Transverse colon (tissue), 4 donors: ENCODE data around the gene MPND. TPM values are rescaled to one million over a fixed set of nuclear protein-coding genes. Genes with fewer than 3 reads are reported as not detected.

Source experiments
- DNase-seq: peaks from one replicate; pipeline ENCODE4 v3.0.0-alpha.2; 2019
- H3K27ac ChIP-seq, 4 donors: fragments of 200-600 bp; sonication (generic); 2 replicates each; pipeline ENCODE4 v1.5.1; 2016 to 2018; ENCODE audit warnings: inconsistent platforms in 4 of 4
- H3K27me3 ChIP-seq: fragments of 200-600 bp; sonication (generic); 2 replicates; pipeline ENCODE4 v1.5.1; 2017; ENCODE audit warnings: inconsistent platforms
- H3K36me3 ChIP-seq, 4 donors: fragments of 200-600 bp; sonication (generic); 2 replicates each; pipeline ENCODE4 v1.5.1; 2017 to 2019; ENCODE audit warnings: inconsistent platforms in 4 of 4
- H3K4me1 ChIP-seq, 4 donors: fragments of 200-600 bp; sonication (generic); 2 replicates each; pipeline ENCODE4 v1.5.1; 2017 to 2020; ENCODE audit warnings: inconsistent platforms in 4 of 4
- H3K4me3 ChIP-seq, 4 donors: fragments of 200-600 bp; sonication (generic); 1 replicate in 1 of 4; 2 replicates in 3 of 4; pipeline versions ENCODE4 v1.5.1 to v1.6.1; 2017 to 2019; ENCODE audit warnings: inconsistent platforms in 4 of 4
- H3K9me3 ChIP-seq, 2 donors: fragments of 200-600 bp; sonication (generic); 2 replicates each; pipeline ENCODE4 v1.5.1; 2017 to 2019; ENCODE audit warnings: inconsistent platforms in 2 of 2
- CTCF ChIP-seq, 5 experiments: fragments of 200-600 bp in 3 of 5; fragments of 450-650 bp in 2 of 5; sonication (generic) in 3 of 5; IDR thresholded peaks; 1 replicate in 2 of 5; 2 replicates in 3 of 5; pipeline ENCODE4 v1.5.1; 2016 to 2017; ENCODE audit warnings: antibody characterized with exemption in 5 of 5, inconsistent platforms in 3 of 5, mild to moderate bottlenecking in 2 of 5, moderate library complexity in 1 of 5
- EP300 ChIP-seq: sonication (generic); formaldehyde crosslinking; IDR thresholded peaks from one replicate; pipeline ENCODE4 v1.6.1; 2017; ENCODE audit warnings: antibody characterized with exemption, low read depth
- POLR2A ChIP-seq: fragments of 450-650 bp; IDR thresholded peaks from one replicate; pipeline ENCODE4 v1.6.1; 2016; ENCODE audit warnings: antibody characterized with exemption, mild to moderate bottlenecking, moderate library complexity
- POLR2AphosphoS5 ChIP-seq, 3 donors: sonication (generic); formaldehyde crosslinking; IDR thresholded peaks; one replicate each; pipeline ENCODE4 v1.6.1; 2016; ENCODE audit warnings: antibody characterized with exemption in 3 of 3
- WGBS, 2 donors: methylation state at CpG; one replicate each; pipeline ENCODE4 v1.1.5; 2018; ENCODE audit warnings: low coverage in 1 of 2; 5-methylcytosine and 5-hydroxymethylcytosine counted together
- in situ Hi-C, 4 donors: fragments of 200-750 bp; cut with MboI; loops; one replicate each; pipeline versions ENCODE4 v1.15.0 to v1.15.1; 2017; ENCODE audit warnings: low sequenced_read_pairs in 3 of 4, low pct_ligation_motif_present in 1 of 4, low pct_unique_long_range_greater_than_20kb in 1 of 4
- intact Hi-C: fragments of 100-400 bp; cut with DNase I; formaldehyde crosslinking; loops from one replicate; pipeline ENCODE4 v1.15.1; 2023; ENCODE audit warnings: low total_unique reads
- total RNA-seq, 4 donors: library from RNA; depleted of rRNA; stranded (reverse); fragments of >200 nt; gene quantifications; one replicate each; pipeline ENCODE4 v1.1.0, GENCODE V29; 2016

Gene MPND
- total RNA-seq, 4 donors from 2014 or later = 16.5 to 96.5 (median 33.7) TPM

- 25 to 38% methylated on average over 7 to 12 of the region's 12 CpGs for WGBS, 2 donors
- Histone ChIP-seq H3K9me3 (no peaks in the 10 kb centered on the region), H3K4me3 (no peak overlapping the region), H3K27ac (no peak overlapping the region), H3K36me3 (no peaks in the 10 kb centered on the region), H3K4me1 (peaks cover 0 to 12% (median 0%) of the 10 kb centered on the region in 4 donors), H3K27me3 (no peaks in the 10 kb centered on the region)
- intact Hi-C loops = no loop called here
- no peak for TF ChIP-seq EP300
- TF ChIP-seq POLR2AphosphoS5 (IDR thresholded peaks at IDR 0.05) = no peak
- no peak for TF ChIP-seq POLR2A
- TF ChIP-seq CTCF (IDR thresholded peaks at IDR 0.05) = no peak
- DNase-seq = no peak
- in situ Hi-C loops = no loop called here
Measured at GRCh38 chr19:4313847-4314490, 29.4 kb upstream of the MPND start.

- intact Hi-C loops (no loop called here), in situ Hi-C loops (no loop called here)
- H3K4me3 ChIP-seq = no peak overlapping the region
- no peaks in the 10 kb centered on the region for H3K27me3 ChIP-seq
- DNase-seq = no peak
- H3K4me1 ChIP-seq = peaks cover 0 to 10% (median 0%) of the 10 kb centered on the region in 4 donors
- H3K9me3 ChIP-seq = no peaks in the 10 kb centered on the region
- TF ChIP-seq EP300 (no peak), POLR2A (no peak), CTCF (IDR thresholded peaks at IDR 0.05) (no peak)
- no peak overlapping the region for H3K27ac ChIP-seq
- WGBS, 2 donors = 88 to 92% methylated on average over 7 to 9 of the region's 9 CpGs
- H3K36me3 ChIP-seq = no peaks in the 10 kb centered on the region
Measured at GRCh38 chr19:4316956-4317355, 26.4 kb upstream of the MPND start.

GRCh38 chr19:4318460-4318859 lies 24.9 kb upstream of the MPND start:
- Histone ChIP-seq H3K36me3 (no peaks in the 10 kb centered on the region), H3K27me3 (no peaks in the 10 kb centered on the region), H3K27ac (no peak overlapping the region), H3K4me1 (peaks cover 0 to 10% (median 0%) of the 10 kb centered on the region in 4 donors), H3K4me3 (no peak overlapping the region), H3K9me3 (no peaks in the 10 kb centered on the region)
- no peak for DNase-seq
- in situ Hi-C loops = no loop called here
- 93 to 100% methylated on average over 1 to 7 of the region's 7 CpGs for WGBS, 2 donors
- no peak for TF ChIP-seq POLR2AphosphoS5 (IDR thresholded peaks at IDR 0.05)
- TF ChIP-seq EP300 = no peak
- TF ChIP-seq CTCF (IDR thresholded peaks at IDR 0.05) = no peak
- no peak for TF ChIP-seq POLR2A
- intact Hi-C loops = no loop called here

GRCh38 chr19:4319067-4319718 lies 24.2 kb upstream of the MPND start:
- no peak overlapping the region for H3K27ac ChIP-seq
- 92% methylated on average over 2 of the region's 2 CpGs; no CpG with 5 or more reads in 1 of the 2 donors for WGBS, 2 donors
- no peaks in the 10 kb centered on the region for H3K36me3 ChIP-seq
- H3K4me1 ChIP-seq = peaks cover 0 to 3% (median 0%) of the 10 kb centered on the region in 4 donors
- intact Hi-C loops (no loop called here), in situ Hi-C loops (no loop called here)
- H3K4me3 ChIP-seq = no peak overlapping the region
- no peaks in the 10 kb centered on the region for H3K9me3 ChIP-seq
- no peak for DNase-seq
- H3K27me3 ChIP-seq = no peaks in the 10 kb centered on the region
- TF ChIP-seq EP300 (no peak), POLR2AphosphoS5 (IDR thresholded peaks at IDR 0.05) (no peak), CTCF (IDR thresholded peaks at IDR 0.05) (no peak), POLR2A (no peak)
